BJ (cell line): ENCODE measurements around the gene PRLR. TPM values are rescaled to one million over a fixed set of nuclear protein-coding genes. Genes with fewer than 3 reads are reported as not detected.

ENCODE experiments used
- CTCF ChIA-PET: fragments of 350-600 bp; formaldehyde crosslinking; extraction: SDS; loops from one replicate; lab custom pipeline; 2021; ENCODE audit warnings: antibody characterized with exemption, inconsistent platforms; lab: Yijun Ruan, JAX
- POLR2A ChIA-PET: fragments of 300-600 bp; sonication (Branson Sonifier 250); formaldehyde crosslinking; extraction: SDS; loops from one replicate; lab custom pipeline; 2021; ENCODE audit warnings: antibody characterized with exemption; lab: Charles Lee
- DNase-seq: peaks from one replicate; pipeline ENCODE4 v3.0.0-alpha.2; 2011; ENCODE audit warnings: low read depth
- H3K27me3 ChIP-seq: 2 replicates; pipeline ENCODE4 v1.6.0; 2011; ENCODE audit warnings: low read length; ENCODE audit not compliant: control insufficient read depth, insufficient read depth
- H3K36me3 ChIP-seq: 2 replicates; pipeline ENCODE4 v1.5.1; 2011; ENCODE audit warnings: low read length; ENCODE audit not compliant: control insufficient read depth, insufficient read depth
- H3K4me3 ChIP-seq: 2 replicates; pipeline ENCODE4 v1.5.1; 2011; ENCODE audit warnings: low read depth, mild to moderate bottlenecking, control low read depth, low read length
- polyA plus RNA-seq: library from polyadenylated mRNA; depleted of rRNA; stranded (reverse); fragments of >200 nt; gene quantifications from 2 replicates; pipeline ENCODE4 v1.2.3, GENCODE V29; 2011
- TF ChIP-seq, protein P1 (sequence below): IDR thresholded peaks from 2 replicates; pipeline ENCODE4 v1.5.1; 2011; ENCODE audit warnings: low read depth, mild to moderate bottlenecking, control low read depth, inconsistent platforms, low read length, moderate library complexity; ENCODE audit not compliant: insufficient read depth

Gene PRLR
- polyA plus RNA-seq, 1 experiment, result 0.34 TPM

- TF ChIP-seq, protein P1, sequence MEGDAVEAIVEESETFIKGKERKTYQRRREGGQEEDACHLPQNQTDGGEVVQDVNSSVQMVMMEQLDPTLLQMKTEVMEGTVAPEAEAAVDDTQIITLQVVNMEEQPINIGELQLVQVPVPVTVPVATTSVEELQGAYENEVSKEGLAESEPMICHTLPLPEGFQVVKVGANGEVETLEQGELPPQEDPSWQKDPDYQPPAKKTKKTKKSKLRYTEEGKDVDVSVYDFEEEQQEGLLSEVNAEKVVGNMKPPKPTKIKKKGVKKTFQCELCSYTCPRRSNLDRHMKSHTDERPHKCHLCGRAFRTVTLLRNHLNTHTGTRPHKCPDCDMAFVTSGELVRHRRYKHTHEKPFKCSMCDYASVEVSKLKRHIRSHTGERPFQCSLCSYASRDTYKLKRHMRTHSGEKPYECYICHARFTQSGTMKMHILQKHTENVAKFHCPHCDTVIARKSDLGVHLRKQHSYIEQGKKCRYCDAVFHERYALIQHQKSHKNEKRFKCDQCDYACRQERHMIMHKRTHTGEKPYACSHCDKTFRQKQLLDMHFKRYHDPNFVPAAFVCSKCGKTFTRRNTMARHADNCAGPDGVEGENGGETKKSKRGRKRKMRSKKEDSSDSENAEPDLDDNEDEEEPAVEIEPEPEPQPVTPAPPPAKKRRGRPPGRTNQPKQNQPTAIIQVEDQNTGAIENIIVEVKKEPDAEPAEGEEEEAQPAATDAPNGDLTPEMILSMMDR, result no peak
- POLR2A ChIA-PET, result interaction anchor here (0.6 kb wide), 1 partner anchor 12 kb away, joined by 14 read pairs; no protein-coding TSS in a partner anchor
- Histone ChIP-seq H3K36me3 (no peaks in the 10 kb centered on the region), H3K4me3 (no peak overlapping the region), H3K27me3 (no peaks in the 10 kb centered on the region)
- CTCF ChIA-PET, result no interaction called here
- no peak for DNase-seq
Measured at GRCh38 chr5:35061211-35061770, 169.0 kb downstream of the PRLR start.

DNA sequence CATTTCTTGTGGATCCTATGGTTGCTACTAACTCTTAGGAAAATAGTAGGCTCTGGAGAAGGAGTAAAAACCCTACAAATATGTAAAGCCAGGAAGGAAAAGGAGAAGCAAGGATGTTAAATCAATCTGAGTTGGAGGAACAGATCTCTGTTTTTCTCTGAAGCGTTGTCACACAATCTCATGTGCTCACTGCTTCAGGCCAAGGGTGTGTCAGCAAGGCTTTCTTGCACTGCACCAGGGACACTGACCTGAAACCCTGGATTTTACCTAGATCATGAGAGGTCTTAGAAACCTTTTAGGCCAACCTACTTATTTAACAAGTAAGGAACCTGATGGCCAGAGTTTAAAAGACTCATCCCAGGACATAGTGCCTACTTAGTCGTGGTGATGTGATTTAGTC lies 170.1 kb downstream of the PRLR start:
- POLR2A ChIA-PET, result no interaction called here
- CTCF ChIA-PET, result no interaction called here
- H3K36me3 ChIP-seq, result no peaks in the 10 kb centered on the region
- DNase-seq, result no peak
- no peaks in the 10 kb centered on the region for H3K27me3 ChIP-seq
- TF ChIP-seq, protein P1, result no peak
- no peak overlapping the region for H3K4me3 ChIP-seq

- TF ChIP-seq, protein P1, result no peak
- no peak overlapping the region for H3K4me3 ChIP-seq
- no peaks in the 10 kb centered on the region for H3K27me3 ChIP-seq
- no peaks in the 10 kb centered on the region for H3K36me3 ChIP-seq
- no peak for DNase-seq
- CTCF ChIA-PET, result no interaction called here
- POLR2A ChIA-PET, result no interaction called here
Measured at GRCh38 chr5:35059251-35059650, 171.0 kb downstream of the PRLR start.

DNA sequence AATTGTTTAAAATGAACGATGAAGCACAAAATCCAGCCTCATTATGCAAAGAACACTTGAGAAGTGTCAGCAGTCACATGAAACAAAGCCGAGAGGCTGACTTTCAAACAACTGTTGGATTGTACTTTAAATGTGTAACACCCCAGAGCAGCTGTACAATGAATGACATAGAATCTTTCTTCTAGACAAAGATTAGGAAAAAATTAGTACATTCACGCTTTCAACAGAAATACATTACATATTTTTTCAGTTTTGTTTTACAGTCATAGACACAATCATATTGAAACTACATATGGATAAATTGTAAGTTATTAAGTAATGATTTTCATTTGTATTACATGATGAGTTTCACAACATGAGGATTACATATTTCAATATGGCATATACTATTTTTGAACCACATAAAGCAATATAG lies 171.9 kb downstream of the PRLR start:
- no peak for DNase-seq
- H3K27me3 ChIP-seq, result no peaks in the 10 kb centered on the region
- ChIA-PET POLR2A (no interaction called here), CTCF (no interaction called here)
- TF ChIP-seq, protein P1, result no peak
- no peaks in the 10 kb centered on the region for H3K36me3 ChIP-seq
- no peak overlapping the region for H3K4me3 ChIP-seq

- no peak overlapping the region for H3K4me3 ChIP-seq
- no peak for DNase-seq
- TF ChIP-seq, protein P1, result no peak
- ChIA-PET POLR2A (no interaction called here), CTCF (no interaction called here)
- no peaks in the 10 kb centered on the region for H3K27me3 ChIP-seq
- H3K36me3 ChIP-seq, result no peaks in the 10 kb centered on the region
Measured at GRCh38 chr5:35056686-35057085, 173.6 kb downstream of the PRLR start.
